ENCODE measurements around the gene TLL1. TPM values are rescaled to one million over a fixed set of nuclear protein-coding genes. Genes with fewer than 3 reads are reported as not detected.

The TLL1 gene
- total and polyA plus RNA-seq, 8 donors, result 0.65 to 3.0 (median 1.6) TPM

- DNase-seq, result no peak
- H3K27ac ChIP-seq, result no peak overlapping the region
- no peak overlapping the region for H3K4me3 ChIP-seq
- ATAC-seq, result no peak
- intact Hi-C loops (cut with DNase I), result no loop called here
- H3K27me3 ChIP-seq, result no peaks in the 10 kb centered on the region
- FAIRE-seq, result no peak
- 82 to 87% methylated on average over 6 of the region's 6 CpGs for WGBS, 2 donors
- no peaks in the 10 kb centered on the region for H3K36me3 ChIP-seq
- no peak for TF ChIP-seq CTCF (IDR thresholded peaks at IDR 0.05)
- H3K9me3 ChIP-seq, result no peaks in the 10 kb centered on the region
- H3K4me1 ChIP-seq, result no peaks in the 10 kb centered on the region
Measured at GRCh38 chr4:166043801-166044200, 170.8 kb downstream of the TLL1 start.

GRCh38 chr4:166044871-166045270, 171.8 kb downstream of the TLL1 start:
- Histone ChIP-seq H3K27ac (no peak overlapping the region), H3K36me3 (no peaks in the 10 kb centered on the region), H3K4me3 (no peak overlapping the region), H3K27me3 (no peaks in the 10 kb centered on the region), H3K9me3 (no peaks in the 10 kb centered on the region), H3K4me1 (no peaks in the 10 kb centered on the region)
- ATAC-seq, result no peak
- TF ChIP-seq CTCF (IDR thresholded peaks at IDR 0.05), result no peak
- intact Hi-C loops (cut with DNase I), result no loop called here
- no peak for FAIRE-seq
- DNase-seq, result no peak

- no peaks in the 10 kb centered on the region for H3K4me1 ChIP-seq
- TF ChIP-seq CTCF (IDR thresholded peaks at IDR 0.05), result no peak
- WGBS, 2 donors, result 74 to 82% methylated on average over 9 of the region's 9 CpGs
Measured at GRCh38 chr4:166045457-166045856, 172.4 kb downstream of the TLL1 start.

GRCh38 chr4:166049036-166049435, 176.0 kb downstream of the TLL1 start:
- Histone ChIP-seq H3K4me1 (no peaks in the 10 kb centered on the region), H3K9me3 (no peaks in the 10 kb centered on the region), H3K27ac (no peak overlapping the region), H3K36me3 (no peaks in the 10 kb centered on the region), H3K27me3 (no peaks in the 10 kb centered on the region), H3K4me3 (no peak overlapping the region)
- no peak for ATAC-seq
- no peak for FAIRE-seq
- intact Hi-C loops (cut with DNase I), result no loop called here
- no peak for TF ChIP-seq CTCF (IDR thresholded peaks at IDR 0.05)
- WGBS, 2 donors, result 79 to 84% methylated on average over 5 of the region's 5 CpGs
- DNase-seq, result no peak

More at GRCh38 chr4:166045457-166045856, 172.4 kb downstream of the TLL1 start:
- Histone ChIP-seq H3K27ac (no peak overlapping the region), H3K4me3 (no peak overlapping the region), H3K36me3 (no peaks in the 10 kb centered on the region), H3K9me3 (no peaks in the 10 kb centered on the region), H3K27me3 (no peaks in the 10 kb centered on the region)
- ATAC-seq (no peak), DNase-seq (no peak), FAIRE-seq (no peak)
- intact Hi-C loops (cut with DNase I), result no loop called here

- H3K27me3 ChIP-seq, result no peaks in the 10 kb centered on the region
- intact Hi-C loops (cut with DNase I), result no loop called here
- DNase-seq, result no peak
- H3K4me3 ChIP-seq, result no peak overlapping the region
- FAIRE-seq, result no peak
- no peak for TF ChIP-seq CTCF (IDR thresholded peaks at IDR 0.05)
- H3K36me3 ChIP-seq, result no peaks in the 10 kb centered on the region
- no peaks in the 10 kb centered on the region for H3K4me1 ChIP-seq
- H3K27ac ChIP-seq, result no peak overlapping the region
- no peak for ATAC-seq
- no peaks in the 10 kb centered on the region for H3K9me3 ChIP-seq
Measured at GRCh38 chr4:166064721-166065120, 191.7 kb downstream of the TLL1 start.
